ENCODE data around the gene C2orf15. TPM values are rescaled to one million over a fixed set of nuclear protein-coding genes. Genes with fewer than 3 reads are reported as not detected.

The C2orf15 gene
- total RNA-seq, 1 experiment from 2014 or later = 6.9 TPM

- H3K27me3 Mint-ChIP-seq (ENCODE audit: unreplicated experiment) = no peaks in the 10 kb centered on the region
- peaks cover 15% of the 10 kb centered on the region for H3K36me3 Mint-ChIP-seq (ENCODE audit: insufficient read depth, unreplicated experiment)
- no peaks in the 10 kb centered on the region for H3K9me3 Mint-ChIP-seq (ENCODE audit: low read depth, unreplicated experiment)
- BruUV-seq (replicated peaks) = no TSS peak
- H3K4me1 Mint-ChIP-seq (ENCODE audit: low read depth, unreplicated experiment) = no peaks in the 10 kb centered on the region
- intact Hi-C loops (cut with micrococcal nuclease; ENCODE audit: unreplicated experiment) = no loop called here
- H3K27ac Mint-ChIP-seq (ENCODE audit: unreplicated experiment) = no peak overlapping the region
- TF ChIP-seq, protein P1, sequence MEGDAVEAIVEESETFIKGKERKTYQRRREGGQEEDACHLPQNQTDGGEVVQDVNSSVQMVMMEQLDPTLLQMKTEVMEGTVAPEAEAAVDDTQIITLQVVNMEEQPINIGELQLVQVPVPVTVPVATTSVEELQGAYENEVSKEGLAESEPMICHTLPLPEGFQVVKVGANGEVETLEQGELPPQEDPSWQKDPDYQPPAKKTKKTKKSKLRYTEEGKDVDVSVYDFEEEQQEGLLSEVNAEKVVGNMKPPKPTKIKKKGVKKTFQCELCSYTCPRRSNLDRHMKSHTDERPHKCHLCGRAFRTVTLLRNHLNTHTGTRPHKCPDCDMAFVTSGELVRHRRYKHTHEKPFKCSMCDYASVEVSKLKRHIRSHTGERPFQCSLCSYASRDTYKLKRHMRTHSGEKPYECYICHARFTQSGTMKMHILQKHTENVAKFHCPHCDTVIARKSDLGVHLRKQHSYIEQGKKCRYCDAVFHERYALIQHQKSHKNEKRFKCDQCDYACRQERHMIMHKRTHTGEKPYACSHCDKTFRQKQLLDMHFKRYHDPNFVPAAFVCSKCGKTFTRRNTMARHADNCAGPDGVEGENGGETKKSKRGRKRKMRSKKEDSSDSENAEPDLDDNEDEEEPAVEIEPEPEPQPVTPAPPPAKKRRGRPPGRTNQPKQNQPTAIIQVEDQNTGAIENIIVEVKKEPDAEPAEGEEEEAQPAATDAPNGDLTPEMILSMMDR (IDR thresholded peaks at IDR 0.05; ENCODE audit: unreplicated experiment) = no peak
- no peak for DNase-seq
- H3K4me3 Mint-ChIP-seq (ENCODE audit: low read depth, unreplicated experiment) = no peak overlapping the region
- CTCF ChIA-PET = no interaction called here
Measured at GRCh38 chr2:99150706-99151105, 9.2 kb downstream of the C2orf15 start.

- H3K4me3 Mint-ChIP-seq (ENCODE audit: low read depth, unreplicated experiment) = no peak overlapping the region
- DNase-seq = no peak
- peaks cover 22% of the 10 kb centered on the region for H3K36me3 Mint-ChIP-seq (ENCODE audit: insufficient read depth, unreplicated experiment)
- no peaks in the 10 kb centered on the region for H3K4me1 Mint-ChIP-seq (ENCODE audit: low read depth, unreplicated experiment)
- H3K27me3 Mint-ChIP-seq (ENCODE audit: unreplicated experiment) = no peaks in the 10 kb centered on the region
- H3K9me3 Mint-ChIP-seq (ENCODE audit: low read depth, unreplicated experiment) = no peaks in the 10 kb centered on the region
- CTCF ChIA-PET = interaction anchor here (0.7 kb wide), 1 partner anchor 11 kb away, joined by 3 read pairs; the partner anchor contains the start of gene C2orf15
- no TSS peak for BruUV-seq (replicated peaks)
- TF ChIP-seq, protein P1 (IDR thresholded peaks at IDR 0.05; ENCODE audit: unreplicated experiment) = no peak
- H3K27ac Mint-ChIP-seq (ENCODE audit: unreplicated experiment) = no peak overlapping the region
- intact Hi-C loops (cut with micrococcal nuclease; ENCODE audit: unreplicated experiment) = no loop called here
Measured at GRCh38 chr2:99152199-99152895, 10.8 kb downstream of the C2orf15 start.

DNA sequence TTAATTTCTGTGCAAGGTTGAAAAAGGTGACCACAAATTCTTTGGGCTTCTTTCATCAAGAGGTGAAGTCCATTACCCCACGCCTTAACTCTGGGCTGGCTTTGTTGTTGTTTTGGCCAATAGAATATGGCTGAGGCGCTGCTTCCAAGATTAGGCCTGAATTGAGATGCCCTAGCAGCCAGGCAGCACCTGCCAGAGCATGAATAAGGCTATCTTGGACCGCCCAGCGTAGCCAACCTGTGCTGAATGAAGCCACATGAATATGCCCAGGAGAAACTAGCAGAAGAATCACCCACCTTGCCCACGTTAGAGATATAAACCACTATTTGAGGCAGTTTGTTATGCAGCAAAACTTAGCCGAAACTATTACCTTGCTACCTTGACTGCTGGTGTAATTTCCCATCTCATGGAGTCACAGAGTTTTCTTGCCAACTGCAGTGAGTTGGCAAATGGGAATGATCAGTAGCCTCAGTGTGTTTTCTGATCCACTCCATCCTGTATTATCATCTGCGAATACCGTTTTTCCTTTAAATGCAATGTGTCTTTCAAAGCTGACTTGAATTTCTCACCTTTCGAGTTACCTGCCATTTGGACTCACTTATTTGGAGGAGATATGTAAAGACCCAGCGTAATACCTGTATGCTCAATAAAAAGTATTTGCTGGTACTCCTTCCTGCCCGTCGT, 12.6 kb downstream of the C2orf15 start:
- no peak for DNase-seq
- CTCF ChIA-PET = interaction anchor here (1.3 kb wide), 1 partner anchor 13 kb away, joined by 5 read pairs; the partner anchor contains the start of gene C2orf15

More for the DNA sequence above, 12.6 kb downstream of the C2orf15 start:
- H3K9me3 Mint-ChIP-seq (ENCODE audit: low read depth, unreplicated experiment) = no peaks in the 10 kb centered on the region
- intact Hi-C loops (cut with micrococcal nuclease; ENCODE audit: unreplicated experiment) = no loop called here
- no peaks in the 10 kb centered on the region for H3K27me3 Mint-ChIP-seq (ENCODE audit: unreplicated experiment)
- H3K36me3 Mint-ChIP-seq (ENCODE audit: insufficient read depth, unreplicated experiment) = peaks cover 22% of the 10 kb centered on the region
- H3K4me1 Mint-ChIP-seq (ENCODE audit: low read depth, unreplicated experiment) = peaks cover under 1% of the 10 kb centered on the region
- TF ChIP-seq, protein P1 (IDR thresholded peaks at IDR 0.05; ENCODE audit: unreplicated experiment) = no peak
- H3K27ac Mint-ChIP-seq (ENCODE audit: unreplicated experiment) = peak overlapping the region; percentile 92
- no peak overlapping the region for H3K4me3 Mint-ChIP-seq (ENCODE audit: low read depth, unreplicated experiment)
- TSS peak; percentile 54 for BruUV-seq (replicated peaks)
